Activated CD8-positive, alpha-beta memory T cell treated with anti-CD3 and anti-CD28 coated beads for 1 hour (primary cell): ENCODE data around the gene ADRM1.

ENCODE experiments used
- DNase-seq, 2 donors: peaks; one replicate each; pipeline ENCODE4 v3.0.0-alpha.2; 2020; ENCODE audit warnings: low read depth in 1 of 2; ENCODE audit errors: extremely low read depth in 1 of 2

ADRM1 gene

GRCh38 chr20:62309198-62309944, 6.6 kb downstream of the ADRM1 start:
- no peak for DNase-seq

GRCh38 chr20:62309947-62310756, 7.4 kb downstream of the ADRM1 start:
- DNase-seq = no peak

GRCh38 chr20:62310757-62311121, 7.9 kb downstream of the ADRM1 start:
- no peak for DNase-seq

GRCh38 chr20:62311150-62311549, 8.4 kb downstream of the ADRM1 start:
- DNase-seq = no peak

GRCh38 chr20:62311832-62312661, 9.2 kb downstream of the ADRM1 start:
- DNase-seq = no peak

GRCh38 chr20:62312662-62312977, 9.8 kb downstream of the ADRM1 start:
- DNase-seq = no peak

GRCh38 chr20:62313021-62313420, 10.2 kb downstream of the ADRM1 start:
- no peak for DNase-seq

- DNase-seq = no peak
Observed at GRCh38 chr20:62313460-62314338, 10.9 kb downstream of the ADRM1 start.

GRCh38 chr20:62314339-62314638, 11.5 kb downstream of the ADRM1 start:
- DNase-seq = no peak

- DNase-seq = no peak
Observed at GRCh38 chr20:62314711-62315302, 12.0 kb downstream of the ADRM1 start.

GRCh38 chr20:62315773-62316172, 13.0 kb downstream of the ADRM1 start:
- no peak for DNase-seq

- no peak for DNase-seq
Observed at GRCh38 chr20:62316331-62317166, 13.8 kb downstream of the ADRM1 start.

- DNase-seq = no peak
Observed at GRCh38 chr20:62317167-62317655, 14.4 kb downstream of the ADRM1 start.

- no peak for DNase-seq
Observed at GRCh38 chr20:62318400-62319345, 15.9 kb downstream of the ADRM1 start.

GRCh38 chr20:62319346-62319909, 16.6 kb downstream of the ADRM1 start:
- no peak for DNase-seq

- DNase-seq = no peak
Observed at GRCh38 chr20:62320581-62321354, 18.0 kb downstream of the ADRM1 start.

GRCh38 chr20:62321521-62321948, 18.7 kb downstream of the ADRM1 start:
- no peak for DNase-seq
